ENCODE results near the gene SLC9A7. TPM values are rescaled to one million over a fixed set of nuclear protein-coding genes. Genes with fewer than 3 reads are reported as not detected.

SLC9A7 gene
- total RNA-seq, 4 donors from 2014 or later: 5.5 to 11.1 (median 7.3) TPM

- Histone ChIP-seq H3K4me3 (no peak overlapping the region), H3K4me1 (peaks cover 0 to 6% (median 0%) of the 10 kb centered on the region in 4 donors), H3K27me3 (no peaks in the 10 kb centered on the region), H3K9me3 (no peaks in the 10 kb centered on the region), H3K27ac (no peak overlapping the region), H3K36me3 (no peaks in the 10 kb centered on the region)
- DNase-seq (ENCODE audit: low spot score in 2 of 2): no peak
- TF ChIP-seq EP300 (IDR thresholded peaks at IDR 0.05) (no peak), POLR2A (IDR thresholded peaks at IDR 0.05) (no peak)
- TF ChIP-seq, protein P1, sequence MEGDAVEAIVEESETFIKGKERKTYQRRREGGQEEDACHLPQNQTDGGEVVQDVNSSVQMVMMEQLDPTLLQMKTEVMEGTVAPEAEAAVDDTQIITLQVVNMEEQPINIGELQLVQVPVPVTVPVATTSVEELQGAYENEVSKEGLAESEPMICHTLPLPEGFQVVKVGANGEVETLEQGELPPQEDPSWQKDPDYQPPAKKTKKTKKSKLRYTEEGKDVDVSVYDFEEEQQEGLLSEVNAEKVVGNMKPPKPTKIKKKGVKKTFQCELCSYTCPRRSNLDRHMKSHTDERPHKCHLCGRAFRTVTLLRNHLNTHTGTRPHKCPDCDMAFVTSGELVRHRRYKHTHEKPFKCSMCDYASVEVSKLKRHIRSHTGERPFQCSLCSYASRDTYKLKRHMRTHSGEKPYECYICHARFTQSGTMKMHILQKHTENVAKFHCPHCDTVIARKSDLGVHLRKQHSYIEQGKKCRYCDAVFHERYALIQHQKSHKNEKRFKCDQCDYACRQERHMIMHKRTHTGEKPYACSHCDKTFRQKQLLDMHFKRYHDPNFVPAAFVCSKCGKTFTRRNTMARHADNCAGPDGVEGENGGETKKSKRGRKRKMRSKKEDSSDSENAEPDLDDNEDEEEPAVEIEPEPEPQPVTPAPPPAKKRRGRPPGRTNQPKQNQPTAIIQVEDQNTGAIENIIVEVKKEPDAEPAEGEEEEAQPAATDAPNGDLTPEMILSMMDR (IDR thresholded peaks at IDR 0.05): no peak
Measured at GRCh38 chrX:46754036-46754435, 4.9 kb downstream of the SLC9A7 start.

- TF ChIP-seq EP300 (IDR thresholded peaks at IDR 0.05) (no peak), POLR2A (IDR thresholded peaks at IDR 0.05) (no peak)
- TF ChIP-seq, protein P1 (IDR thresholded peaks at IDR 0.05): no peak
- no peaks in the 10 kb centered on the region for H3K4me1 ChIP-seq
Measured at GRCh38 chrX:46750889-46751288, 8.0 kb downstream of the SLC9A7 start.

DNA sequence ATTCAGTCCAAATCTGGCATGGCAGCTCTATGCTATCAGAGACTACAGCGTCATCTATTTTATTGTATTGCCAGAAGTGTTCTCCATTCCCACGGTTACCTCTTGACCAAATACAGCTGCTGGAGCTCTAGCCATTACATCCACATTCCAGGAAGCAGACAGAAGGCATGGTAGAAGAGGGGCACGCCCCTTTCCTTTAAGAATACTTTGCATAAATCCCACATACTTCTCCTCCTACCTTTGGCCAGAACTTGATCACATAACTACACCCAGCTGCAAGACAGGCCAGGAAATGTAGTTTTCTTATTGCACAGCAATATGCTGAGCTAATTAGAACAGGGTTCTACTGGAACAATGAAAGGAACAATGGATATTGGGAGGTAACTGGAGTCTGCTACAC is 14.9 kb downstream of the SLC9A7 start:
- Histone ChIP-seq H3K27ac (no peak overlapping the region), H3K9me3 (no peaks in the 10 kb centered on the region), H3K4me3 (no peak overlapping the region), H3K27me3 (no peaks in the 10 kb centered on the region), H3K4me1 (no peaks in the 10 kb centered on the region), H3K36me3 (no peaks in the 10 kb centered on the region)
- TF ChIP-seq EP300 (IDR thresholded peaks at IDR 0.05): no peak
- DNase-seq (ENCODE audit: low spot score in 2 of 2): no peak
- whole genome bisulfite sequencing, 2 donors: 56 to 91% methylated on average over 3 of the region's 3 CpGs

More at GRCh38 chrX:46750889-46751288, 8.0 kb downstream of the SLC9A7 start:
- 53 to 61% methylated on average over 1 of the region's 1 CpG for whole genome bisulfite sequencing, 2 donors
- no peak for DNase-seq (ENCODE audit: low spot score in 2 of 2)
- no peaks in the 10 kb centered on the region for H3K27me3 ChIP-seq
- H3K36me3 ChIP-seq: no peaks in the 10 kb centered on the region
- no peak overlapping the region for H3K27ac ChIP-seq
- no peaks in the 10 kb centered on the region for H3K9me3 ChIP-seq
- H3K4me3 ChIP-seq: no peak overlapping the region

DNA sequence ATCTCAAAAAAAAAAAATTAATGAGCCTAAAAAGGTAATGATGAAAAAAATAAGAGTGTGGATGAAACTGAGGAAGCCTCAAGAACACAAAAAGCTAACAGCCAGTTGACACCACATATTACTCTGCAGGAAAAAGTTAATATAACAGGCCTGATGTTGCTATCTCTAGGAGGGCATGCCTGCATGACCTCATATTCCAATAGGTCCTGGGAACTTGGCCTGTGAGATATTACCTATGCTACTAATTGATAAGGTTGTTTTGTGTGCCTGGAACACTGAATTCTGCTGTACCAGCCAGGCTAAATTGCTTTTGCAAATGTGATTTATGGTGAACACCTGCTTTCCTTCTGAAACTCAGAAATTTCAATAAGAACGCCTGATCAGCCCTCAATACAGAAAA is 15.9 kb downstream of the SLC9A7 start:
- Histone ChIP-seq H3K27me3 (no peaks in the 10 kb centered on the region), H3K4me1 (no peaks in the 10 kb centered on the region), H3K27ac (no peak overlapping the region), H3K9me3 (no peaks in the 10 kb centered on the region), H3K4me3 (no peak overlapping the region), H3K36me3 (no peaks in the 10 kb centered on the region)
- WGBS, 2 donors: 75 to 94% methylated on average over 1 of the region's 1 CpG
- no peak for DNase-seq (ENCODE audit: low spot score in 2 of 2)
- TF ChIP-seq POLR2A (IDR thresholded peaks at IDR 0.05) (no peak), EP300 (IDR thresholded peaks at IDR 0.05) (no peak)
- TF ChIP-seq, protein P1 (IDR thresholded peaks at IDR 0.05): no peak

- TF ChIP-seq POLR2A (IDR thresholded peaks at IDR 0.05) (no peak), EP300 (IDR thresholded peaks at IDR 0.05) (no peak)
- TF ChIP-seq, protein P1 (IDR thresholded peaks at IDR 0.05): no peak
- H3K4me3 ChIP-seq: no peak overlapping the region
Measured at GRCh38 chrX:46739736-46740135, 19.2 kb downstream of the SLC9A7 start.

DNA sequence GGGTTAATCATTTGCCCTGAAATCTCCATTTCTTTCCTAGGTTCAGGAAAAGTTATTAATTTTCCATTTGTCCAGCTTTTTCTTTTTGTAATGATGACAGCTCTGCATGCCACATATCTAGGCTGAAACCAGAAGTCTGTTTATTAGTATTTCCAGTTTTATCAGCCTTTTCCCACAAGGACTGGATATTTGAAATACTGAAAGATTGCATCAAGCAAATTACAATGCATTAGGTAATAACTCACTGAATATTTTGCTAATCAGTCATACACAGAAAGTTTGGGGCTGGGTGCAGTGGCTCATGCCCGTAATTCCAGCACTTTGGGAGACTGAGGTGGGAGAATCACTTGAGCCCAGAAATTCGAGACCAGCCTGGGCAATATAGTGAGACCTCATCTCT is 21.5 kb downstream of the SLC9A7 start:
- 48 to 91% methylated on average over 2 of the region's 2 CpGs for WGBS, 2 donors
- no peak overlapping the region for H3K4me3 ChIP-seq

More at GRCh38 chrX:46739736-46740135, 19.2 kb downstream of the SLC9A7 start:
- no peak overlapping the region for H3K27ac ChIP-seq
- 18 to 23% methylated on average over 1 of the region's 1 CpG for WGBS, 2 donors
- no peak for DNase-seq (ENCODE audit: low spot score in 2 of 2)
- no peaks in the 10 kb centered on the region for H3K27me3 ChIP-seq
- no peaks in the 10 kb centered on the region for H3K36me3 ChIP-seq
- H3K4me1 ChIP-seq: no peaks in the 10 kb centered on the region
- H3K9me3 ChIP-seq: peaks cover 0 to 16% (median 5%) of the 10 kb centered on the region in 4 donors

More for the DNA sequence above, 21.5 kb downstream of the SLC9A7 start:
- DNase-seq (ENCODE audit: low spot score in 2 of 2): no peak
- Histone ChIP-seq H3K27me3 (no peaks in the 10 kb centered on the region), H3K9me3 (peaks cover 0 to 16% (median 6%) of the 10 kb centered on the region in 4 donors), H3K36me3 (no peaks in the 10 kb centered on the region), H3K4me1 (no peaks in the 10 kb centered on the region), H3K27ac (no peak overlapping the region)
- TF ChIP-seq EP300 (IDR thresholded peaks at IDR 0.05) (no peak), POLR2A (IDR thresholded peaks at IDR 0.05) (no peak)
- TF ChIP-seq, protein P1 (IDR thresholded peaks at IDR 0.05): no peak

Data from tibial nerve (tissue), 4 donors.